NCI-H774 (cell line): ENCODE results near the gene IL4I1.

Experiments used
- DNase-seq: peaks from one replicate; lab custom pipeline; 2025; lab: John Stamatoyannopoulos, UW

The IL4I1 gene

DNA sequence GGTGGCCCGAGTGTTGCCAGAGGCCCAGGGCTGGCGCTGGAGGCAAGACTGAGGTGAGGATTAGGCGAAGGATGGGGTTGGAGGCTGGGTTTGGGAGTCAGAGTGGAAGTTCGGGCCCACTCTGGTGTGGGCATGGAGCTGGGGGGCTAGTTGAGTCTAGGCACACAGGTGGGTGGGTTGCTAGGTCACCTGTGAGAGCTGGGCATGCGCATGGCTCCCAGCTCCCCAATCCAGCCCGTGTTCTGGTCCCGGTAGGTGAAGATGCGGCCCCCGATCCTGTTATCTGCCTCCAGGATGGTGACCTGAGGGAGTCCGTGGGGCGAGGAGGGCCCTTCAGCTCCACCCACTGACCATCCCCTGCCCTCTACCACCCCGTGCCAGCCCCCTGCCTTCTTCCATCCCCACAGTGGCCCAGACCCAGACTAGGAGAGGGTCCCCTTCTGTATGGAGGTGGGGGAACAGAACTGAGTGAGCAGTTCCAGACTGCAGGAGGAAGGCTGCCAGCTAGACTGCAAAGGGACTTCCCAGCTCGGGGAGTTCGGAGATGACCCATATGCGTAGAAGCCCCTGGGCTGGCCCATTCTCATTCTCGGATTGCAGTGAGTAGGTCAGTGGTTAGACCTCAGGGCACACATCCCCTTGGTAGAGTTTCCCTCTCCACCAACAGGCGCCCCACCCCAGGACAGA, 1.7 kb downstream of the IL4I1 start:
- DNase-seq, result no peak

DNA sequence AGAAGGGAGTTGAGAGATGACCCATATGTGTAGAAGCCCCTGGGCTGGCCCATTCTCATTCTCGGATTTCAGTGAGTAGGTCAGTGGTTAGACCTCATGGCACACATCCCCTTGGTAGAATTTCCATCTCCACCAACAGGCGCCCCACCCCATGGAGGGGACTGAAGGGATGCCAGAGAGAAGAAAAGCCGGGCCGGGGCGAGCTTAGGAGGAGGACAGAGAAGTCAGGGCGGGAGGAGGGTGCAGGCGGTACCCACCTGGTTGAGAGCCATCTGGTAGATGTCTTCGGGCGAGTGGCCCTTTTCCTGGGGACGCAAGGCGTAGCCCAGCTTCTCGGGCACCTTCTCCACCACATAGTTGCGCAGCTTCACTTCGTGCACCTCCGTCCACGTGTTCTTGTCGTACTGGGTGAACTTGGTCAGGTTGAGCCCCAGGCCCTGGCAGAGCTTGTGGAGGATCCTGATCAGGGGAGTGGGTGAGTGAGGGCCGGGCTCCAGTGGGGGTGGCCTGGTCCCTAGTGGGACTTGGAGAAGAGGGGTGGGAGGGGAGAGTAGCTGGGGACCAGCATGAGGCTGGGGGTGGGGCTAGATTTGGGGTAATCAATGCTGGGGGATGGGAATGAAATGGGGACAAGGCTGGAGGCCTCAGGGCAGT, 2.5 kb downstream of the IL4I1 start:
- DNase-seq, result no peak

DNA sequence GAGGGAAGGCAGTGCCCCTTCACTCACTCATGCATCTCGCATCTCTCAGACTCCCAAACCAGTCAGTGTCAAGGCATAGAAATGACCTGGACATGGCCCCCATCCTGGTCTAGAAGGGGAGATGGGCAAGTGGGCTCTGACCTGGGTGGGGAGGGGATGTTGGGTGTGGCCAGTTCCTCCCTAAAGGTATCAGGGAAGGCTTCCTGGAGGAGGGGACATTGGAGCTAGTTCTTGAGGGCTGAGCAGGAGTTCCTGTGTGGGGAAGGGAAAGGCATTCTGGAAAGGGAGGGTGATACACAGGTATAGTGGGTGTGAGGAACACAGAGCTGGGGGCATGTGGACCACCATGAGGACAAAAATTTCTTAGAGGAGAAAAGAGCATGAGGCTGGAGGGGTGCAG, 4.0 kb downstream of the IL4I1 start:
- DNase-seq, result no peak

DNA sequence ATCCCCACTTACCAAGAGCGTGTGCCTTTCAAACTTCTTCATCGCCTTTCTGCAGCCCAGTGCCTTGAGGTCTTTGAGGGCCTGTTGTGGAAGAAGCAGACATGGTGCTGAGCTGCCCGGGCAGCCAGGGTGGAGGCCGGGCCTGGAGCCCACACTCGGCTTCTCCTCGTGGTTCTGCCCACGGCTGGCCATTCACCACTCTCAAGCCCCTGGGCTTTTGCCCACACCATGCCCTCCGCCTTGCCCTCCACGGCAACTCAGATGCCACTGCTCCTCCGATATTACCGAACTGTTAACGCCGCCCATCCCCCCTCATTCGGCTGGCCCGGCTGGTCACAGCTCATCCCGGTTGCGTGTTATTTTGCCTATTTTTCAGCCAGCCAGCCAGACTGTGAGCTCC, 5.3 kb downstream of the IL4I1 start:
- DNase-seq, result no peak

DNA sequence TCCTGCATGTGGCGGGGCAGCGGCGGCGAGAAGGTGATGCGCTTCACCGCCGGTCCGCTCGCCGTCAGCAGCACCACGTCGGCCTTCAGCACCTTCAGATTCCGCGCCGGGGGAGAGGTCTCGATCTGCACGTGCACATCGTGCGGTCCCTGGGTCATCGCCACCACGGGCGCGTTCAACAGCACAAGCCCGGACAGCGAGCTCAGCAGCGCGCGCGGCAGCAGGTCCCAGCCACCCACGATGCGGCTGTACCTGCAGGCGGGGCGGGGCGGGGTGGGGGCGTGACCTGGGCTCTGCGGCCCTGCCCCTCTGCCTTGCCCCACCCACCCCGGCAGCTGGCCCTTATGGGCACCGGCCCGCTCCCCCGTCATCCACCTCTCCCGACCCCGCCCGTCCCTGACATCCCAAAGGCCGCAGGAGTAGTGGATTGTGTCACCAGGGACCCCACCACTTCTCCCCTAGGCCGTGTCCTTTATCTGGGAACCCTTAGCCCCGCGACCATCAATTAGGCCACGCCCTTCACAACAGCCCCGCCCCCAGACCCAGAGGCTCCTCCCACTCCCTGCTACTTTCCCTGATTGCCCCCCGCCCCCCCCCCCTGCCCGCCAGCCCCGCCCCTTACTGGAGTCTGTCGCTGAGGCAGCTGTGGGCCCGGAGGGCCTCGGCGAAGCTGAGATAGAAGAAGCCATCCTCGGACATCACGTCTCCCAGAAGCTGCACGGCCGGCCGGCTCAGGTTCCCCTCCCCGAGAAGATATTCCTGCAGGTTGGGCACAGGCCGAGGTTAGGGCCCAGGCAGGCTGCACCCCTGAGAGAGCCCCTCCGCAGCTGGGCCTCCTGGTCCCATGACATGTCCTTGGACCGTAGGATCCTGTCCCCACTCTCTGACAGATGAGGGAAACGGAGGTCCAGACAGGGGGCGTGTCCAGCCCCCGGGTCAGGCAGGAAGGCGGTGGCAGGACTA, 6.1 kb downstream of the IL4I1 start:
- no peak for DNase-seq

GRCh38 chr19:49889687-49890348, 6.9 kb downstream of the IL4I1 start:
- DNase-seq, result no peak

DNA sequence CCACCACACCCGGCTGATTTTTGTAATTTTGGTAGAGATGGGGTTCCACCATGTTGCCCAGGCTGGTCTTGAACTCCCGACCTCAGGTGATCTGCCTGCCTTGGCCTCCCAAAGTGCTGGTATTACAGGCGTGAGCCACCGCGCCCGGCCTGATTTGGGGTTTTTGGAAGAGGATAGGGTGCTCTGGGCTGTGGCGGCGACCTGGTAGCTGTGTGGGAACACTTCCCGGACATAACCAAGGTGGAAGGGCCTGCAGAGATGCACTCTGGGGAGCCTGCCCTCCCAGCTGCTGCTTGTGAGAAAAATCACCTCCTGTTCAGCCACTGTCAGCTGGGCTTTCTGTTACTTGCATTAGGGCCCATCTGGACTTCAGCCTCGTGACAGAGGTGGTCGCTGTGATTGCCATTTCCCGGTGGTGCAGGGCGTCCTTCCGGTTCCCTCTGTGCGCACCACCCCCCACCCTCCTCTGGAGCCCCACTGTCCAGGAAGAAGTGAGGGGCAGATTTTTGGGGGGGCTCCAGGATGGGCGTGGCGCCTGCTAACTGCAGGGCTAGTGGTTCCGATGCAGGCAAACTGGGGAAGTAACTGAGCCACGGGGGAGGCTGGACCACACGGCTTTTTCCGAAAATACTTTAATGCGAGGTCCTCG, 7.5 kb downstream of the IL4I1 start:
- DNase-seq, result no peak

DNA sequence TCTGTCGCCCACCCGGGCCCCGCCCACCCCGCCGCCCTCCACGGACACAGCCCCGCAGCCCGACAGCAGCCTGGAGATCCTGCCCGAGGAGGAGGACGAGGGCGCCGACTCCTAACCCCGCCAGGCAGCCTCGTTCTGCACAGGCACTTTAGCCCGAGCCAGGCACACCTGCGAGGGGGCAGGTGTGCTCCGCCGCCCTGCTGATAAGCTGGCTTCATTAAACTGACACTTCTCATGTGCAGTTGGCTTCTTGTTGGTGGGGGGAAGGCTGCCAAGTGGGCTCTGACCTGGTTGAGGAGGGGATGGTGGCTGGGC, 8.2 kb downstream of the IL4I1 start:
- no peak for DNase-seq

DNA sequence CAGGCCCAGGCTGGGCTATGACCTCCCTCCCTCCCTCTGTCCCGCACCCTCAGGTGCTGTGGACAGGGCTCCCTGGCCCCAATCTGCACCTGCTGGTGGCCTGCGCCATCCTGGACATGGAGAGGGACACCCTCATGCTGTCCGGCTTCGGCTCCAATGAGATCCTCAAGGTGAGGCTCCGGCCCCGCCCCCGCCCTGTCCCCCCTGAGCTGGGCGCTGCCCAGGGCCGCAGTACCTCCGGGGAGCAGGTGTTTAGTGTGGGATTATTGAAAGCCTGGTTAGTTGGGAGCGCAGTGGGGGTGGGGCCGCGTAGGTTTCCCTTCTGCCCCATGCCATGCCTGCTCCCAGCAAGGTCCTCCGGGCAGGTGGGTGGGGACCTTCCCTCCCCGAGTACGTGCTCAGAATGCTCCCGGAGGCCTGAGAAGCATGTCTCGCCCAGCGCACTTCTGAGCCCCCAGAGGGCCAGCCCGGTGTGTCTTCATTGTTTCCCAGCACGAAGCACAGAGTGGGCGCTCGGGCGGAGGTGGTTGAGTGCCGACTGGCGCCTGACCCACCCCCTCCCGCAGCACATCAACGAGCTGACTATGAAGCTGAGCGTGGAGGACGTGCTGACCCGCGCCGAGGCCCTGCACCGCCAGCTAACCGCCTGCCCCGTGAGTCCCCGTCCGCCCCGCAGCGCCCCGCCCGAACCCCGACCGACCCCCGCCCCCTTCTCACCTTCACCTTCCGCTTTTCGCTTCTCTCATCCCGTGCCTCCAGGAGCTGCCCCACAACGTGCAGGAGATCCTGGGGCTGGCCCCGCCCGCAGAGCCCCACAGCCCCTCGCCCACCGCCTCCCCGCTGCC, 8.8 kb downstream of the IL4I1 start:
- no peak for DNase-seq

GRCh38 chr19:49887037-49887664, 9.5 kb downstream of the IL4I1 start:
- DNase-seq, result no peak

GRCh38 chr19:49884760-49885159, 11.9 kb downstream of the IL4I1 start:
- DNase-seq, result no peak

- no peak for DNase-seq
These were observed 12.6 kb downstream of the IL4I1 start for GRCh38 chr19:49884109-49884508.

GRCh38 chr19:49883094-49883493, 13.6 kb downstream of the IL4I1 start:
- no peak for DNase-seq

DNA sequence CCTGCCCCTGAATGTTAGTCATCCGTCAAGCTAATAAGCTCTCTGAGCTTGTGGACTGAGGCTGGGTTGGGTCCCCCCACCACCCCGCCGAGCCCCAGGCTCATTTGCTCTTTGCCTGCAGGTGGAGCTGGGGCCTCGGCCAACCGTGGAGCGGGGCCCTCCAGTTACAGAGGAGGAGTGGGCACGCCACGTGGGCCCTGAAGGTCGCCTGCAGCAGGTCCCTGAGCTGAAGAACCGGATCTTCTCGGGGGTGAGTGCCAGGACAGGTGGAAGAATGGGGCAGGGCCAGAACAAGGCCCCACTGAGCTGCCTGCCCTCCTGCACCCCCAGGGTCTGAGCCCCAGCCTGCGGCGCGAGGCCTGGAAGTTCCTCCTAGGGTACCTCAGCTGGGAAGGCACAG, 14.0 kb downstream of the IL4I1 start:
- DNase-seq, result no peak

GRCh38 chr19:49881672-49882394, 14.9 kb downstream of the IL4I1 start:
- no peak for DNase-seq

DNA sequence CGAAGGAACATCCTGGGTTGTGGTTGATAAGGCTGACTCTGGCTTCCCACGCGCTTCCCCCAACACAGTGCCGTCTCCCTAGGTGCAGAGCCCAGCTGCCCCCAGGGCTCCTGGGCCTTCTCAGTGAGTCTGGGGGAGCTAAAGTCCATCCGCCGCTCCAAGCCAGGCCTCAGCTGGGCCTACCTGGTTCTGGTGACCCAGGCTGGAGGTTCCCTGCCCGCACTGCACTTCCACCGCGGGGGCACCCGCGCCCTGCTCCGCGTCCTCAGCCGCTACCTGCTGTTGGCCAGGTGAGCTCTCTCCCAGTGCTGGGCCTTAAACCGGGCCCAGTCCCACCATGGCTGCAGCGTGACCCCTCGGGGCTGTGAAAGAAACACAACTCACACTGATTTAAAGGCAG, 15.5 kb downstream of the IL4I1 start:
- no peak for DNase-seq

DNA sequence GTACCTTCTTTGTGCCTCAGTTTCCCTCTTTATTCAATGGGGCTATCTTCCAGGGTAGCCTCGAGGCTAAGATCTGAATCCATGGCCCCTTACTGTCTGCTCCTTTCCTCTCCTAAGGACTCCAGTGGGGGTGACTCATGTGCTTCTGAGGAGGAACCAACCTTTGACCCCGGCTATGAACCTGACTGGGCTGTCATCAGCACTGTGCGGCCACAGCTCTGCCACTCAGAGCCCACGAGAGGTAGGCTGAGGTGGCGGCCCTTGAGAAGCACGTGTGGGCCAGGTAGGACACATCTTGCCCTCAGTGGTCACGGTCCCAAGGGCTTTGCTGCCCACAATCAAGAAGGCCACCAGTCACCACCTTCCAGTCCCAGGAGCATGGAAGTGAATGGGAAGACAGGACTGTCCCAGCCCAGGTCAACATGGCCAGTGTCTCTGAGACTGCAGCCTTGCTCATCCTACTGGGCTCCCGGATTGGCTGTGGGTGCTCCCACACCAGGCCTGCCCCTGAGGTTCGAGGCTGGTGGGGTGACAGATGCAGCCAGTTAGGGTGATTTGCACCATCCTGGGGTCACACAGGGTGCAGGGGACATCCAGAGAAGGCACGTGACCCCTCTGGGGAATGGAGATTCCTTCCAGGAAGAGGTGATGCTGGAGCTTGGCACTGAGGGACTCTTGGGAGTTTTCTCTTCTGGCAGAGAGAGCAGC, 16.4 kb downstream of the IL4I1 start:
- DNase-seq, result no peak

DNA sequence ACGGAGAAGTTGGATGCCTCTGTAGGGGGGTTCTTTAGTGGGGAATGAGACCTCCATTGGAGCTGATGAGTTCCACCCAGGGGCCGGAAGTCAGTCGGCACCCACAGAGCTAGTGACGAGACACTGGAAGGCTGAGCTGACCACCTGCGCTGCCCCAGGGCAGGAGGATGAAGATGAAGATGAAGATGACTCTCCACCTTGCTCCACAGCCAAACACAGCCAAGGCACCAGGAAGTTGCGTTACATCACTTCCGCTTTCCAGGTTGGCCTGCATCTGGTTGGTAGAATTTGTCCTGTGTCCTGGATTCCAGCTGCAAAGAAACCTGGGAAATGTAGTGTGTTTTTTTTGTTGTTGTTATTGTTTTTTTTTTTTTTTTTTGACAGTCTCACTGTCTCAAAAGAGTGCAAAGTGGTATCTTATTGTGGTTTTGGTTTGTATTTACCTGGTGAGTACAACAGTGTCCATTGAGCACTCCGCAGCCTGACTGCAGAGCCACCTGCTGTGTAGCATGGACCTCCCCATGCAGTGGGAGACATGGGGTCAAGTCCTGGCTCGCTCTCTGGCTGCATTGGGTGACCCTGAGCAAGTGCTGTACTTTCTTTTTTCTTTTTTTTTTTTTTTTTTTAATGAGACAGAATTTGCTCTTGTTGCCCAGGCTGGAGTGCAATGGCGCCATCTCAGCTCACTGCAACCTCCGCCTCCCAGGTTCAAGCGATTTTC, 17.3 kb downstream of the IL4I1 start:
- DNase-seq, result no peak

DNA sequence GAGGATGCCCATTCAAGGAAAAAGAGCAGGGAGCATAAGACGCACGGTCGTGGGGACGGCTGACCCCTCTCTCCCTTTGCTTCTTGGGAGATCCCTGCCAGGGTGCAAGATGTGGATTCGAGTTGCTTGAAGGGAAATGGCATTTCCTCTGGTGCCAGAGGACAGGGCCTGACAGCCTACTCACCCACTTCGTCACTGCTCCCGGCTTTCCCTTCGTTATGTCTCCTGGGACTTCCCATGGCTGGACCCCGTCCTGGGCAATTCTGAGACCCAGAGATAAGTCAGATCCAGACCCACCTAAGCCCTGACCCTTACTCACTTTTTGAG, 18.0 kb downstream of the IL4I1 start:
- DNase-seq, result no peak
